Daoy (cell line): Measurements from ENCODE around the gene NIFK. TPM values are rescaled to one million over a fixed set of nuclear protein-coding genes. Genes with fewer than 3 reads are reported as not detected.
"Not testable (repeated sequence)": the region's sequence is repeated elsewhere in the genome, so short reads cannot be mapped to it uniquely, and the experiment has no call there.

ENCODE experiments used
- DNase-seq: peaks from one replicate; pipeline ENCODE4 v3.0.0-alpha.2; 2015; ENCODE audit warnings: low read depth
- total RNA-seq: library from RNA; depleted of rRNA; stranded (reverse); fragments of >200 nt; shearing (Covaris generic); gene quantifications from 2 replicates; pipeline ENCODE4 v1.2.3, GENCODE V29; 2014

The NIFK gene
- total RNA-seq, 1 experiment from 2014 or later, result 158 TPM

- not testable (repeated sequence) for DNase-seq
Observed at GRCh38 chr2:121734544-121734943, 2.1 kb downstream of the NIFK start.

- DNase-seq, result no peak
Observed at GRCh38 chr2:121731366-121731765, 5.3 kb downstream of the NIFK start.

- no peak for DNase-seq
Observed at GRCh38 chr2:121727950-121728349, 8.7 kb downstream of the NIFK start.

GRCh38 chr2:121727332-121727731 is 9.3 kb downstream of the NIFK start:
- DNase-seq, result no peak

- no peak for DNase-seq
Observed at GRCh38 chr2:121723316-121723715, 13.4 kb downstream of the NIFK start.

GRCh38 chr2:121722479-121722878 is 14.2 kb downstream of the NIFK start:
- peak; percentile 69 for DNase-seq

GRCh38 chr2:121721926-121722325 is 14.7 kb downstream of the NIFK start:
- DNase-seq, result peak; percentile 58

GRCh38 chr2:121717529-121717928 is 19.1 kb downstream of the NIFK start:
- DNase-seq, result no peak

GRCh38 chr2:121716126-121716525 is 20.5 kb downstream of the NIFK start:
- no peak for DNase-seq

- DNase-seq, result not testable (repeated sequence)
Observed at GRCh38 chr2:121711481-121711880, 25.2 kb downstream of the NIFK start.

GRCh38 chr2:121710470-121711170 is 26.1 kb downstream of the NIFK start:
- DNase-seq, result no peak

GRCh38 chr2:121709776-121710469 is 26.8 kb downstream of the NIFK start:
- DNase-seq, result no peak

- DNase-seq, result peak; percentile 17
Observed at GRCh38 chr2:121707920-121708361, 28.7 kb downstream of the NIFK start.

GRCh38 chr2:121707344-121707919 is 29.2 kb downstream of the NIFK start:
- no peak for DNase-seq

GRCh38 chr2:121705958-121706357 is 30.7 kb downstream of the NIFK start:
- DNase-seq, result no peak

GRCh38 chr2:121705390-121705789 is 31.3 kb downstream of the NIFK start:
- no peak for DNase-seq

GRCh38 chr2:121701761-121702160 is 34.9 kb downstream of the NIFK start:
- not testable (repeated sequence) for DNase-seq

- DNase-seq, result peak; percentile 87
Observed at GRCh38 chr2:121699421-121700333, 37.0 kb downstream of the NIFK start.

GRCh38 chr2:121698318-121698930 is 38.3 kb downstream of the NIFK start:
- no peak for DNase-seq

- DNase-seq, result no peak
Observed at GRCh38 chr2:121697108-121697631, 39.5 kb downstream of the NIFK start.

GRCh38 chr2:121696410-121696930 is 40.2 kb downstream of the NIFK start:
- no peak for DNase-seq
